Activated T-cell treated with anti-CD3 and anti-CD28 coated beads, Interleukin-2, amount 50 U/mL, for 4 hours (primary cell): ENCODE measurements around the gene RPL38. TPM values are rescaled to one million over a fixed set of nuclear protein-coding genes. Genes with fewer than 3 reads are reported as not detected.

Source experiments
- ATAC-seq, 2 donors: fragments of 200-7000 bp; cut with Tn5 transposase; one replicate each; pipeline ENCODE4 v1.10.0; 2021
- DNase-seq: peaks from one replicate; pipeline ENCODE4 v3.0.0-alpha.2; 2020
- H3K27me3 Mint-ChIP-seq: one replicate; pipeline ENCODE4 v1.8.0; 2021; ENCODE audit warnings: low read depth, mixed read lengths
- H3K36me3 Mint-ChIP-seq: one replicate; pipeline ENCODE4 v1.8.0; 2022; ENCODE audit warnings: mixed read lengths; ENCODE audit not compliant: insufficient read depth
- H3K4me1 Mint-ChIP-seq: one replicate; pipeline ENCODE4 v1.8.0; 2021; ENCODE audit warnings: low read depth, mixed read lengths
- H3K4me3 Mint-ChIP-seq: one replicate; pipeline ENCODE4 v1.8.0; 2021; ENCODE audit warnings: mild to moderate bottlenecking, moderate library complexity, mixed read lengths
- H3K9me3 Mint-ChIP-seq: one replicate; pipeline ENCODE4 v1.8.0; 2021; ENCODE audit warnings: mixed read lengths
- total RNA-seq, 3 donors: library from RNA; stranded (reverse); gene quantifications; one replicate each; pipeline ENCODE4 v1.2.1, GENCODE V29; 2021

RPL38 gene
- total RNA-seq, 3 donors from 2014 or later = 1,282 to 1,442 (median 1,420) TPM

GRCh38 chr17:74210191-74211140, 7.0 kb downstream of the RPL38 start:
- peaks cover 31% of the 10 kb centered on the region for H3K36me3 Mint-ChIP-seq
- H3K27me3 Mint-ChIP-seq = no peaks in the 10 kb centered on the region
- H3K4me3 Mint-ChIP-seq = peak overlapping the region; percentile 51
- H3K9me3 Mint-ChIP-seq = no peaks in the 10 kb centered on the region
- H3K4me1 Mint-ChIP-seq = peaks cover 74% of the 10 kb centered on the region
- ATAC-seq = peak; percentile 39 to 50
- DNase-seq = peak; percentile 75

GRCh38 chr17:74211141-74211911, 7.8 kb downstream of the RPL38 start:
- peak overlapping the region; percentile 78 for H3K4me3 Mint-ChIP-seq
- ATAC-seq (peak in 1 of 2 donors; percentile 2), DNase-seq (no peak)
- H3K36me3 Mint-ChIP-seq = peaks cover 27% of the 10 kb centered on the region
- no peaks in the 10 kb centered on the region for H3K9me3 Mint-ChIP-seq
- H3K27me3 Mint-ChIP-seq = no peaks in the 10 kb centered on the region
- peaks cover 73% of the 10 kb centered on the region for H3K4me1 Mint-ChIP-seq

GRCh38 chr17:74211912-74212208, 8.4 kb downstream of the RPL38 start:
- ATAC-seq = no peak
- peaks cover 24% of the 10 kb centered on the region for H3K36me3 Mint-ChIP-seq
- H3K4me1 Mint-ChIP-seq = peaks cover 71% of the 10 kb centered on the region
- DNase-seq = no peak
- H3K27me3 Mint-ChIP-seq = no peaks in the 10 kb centered on the region
- no peaks in the 10 kb centered on the region for H3K9me3 Mint-ChIP-seq
- peak overlapping the region; percentile 78 for H3K4me3 Mint-ChIP-seq

- ATAC-seq (peak; percentile 7 to 11), DNase-seq (no peak)
- no peaks in the 10 kb centered on the region for H3K9me3 Mint-ChIP-seq
- no peaks in the 10 kb centered on the region for H3K27me3 Mint-ChIP-seq
- H3K4me1 Mint-ChIP-seq = peaks cover 67% of the 10 kb centered on the region
- peaks cover 24% of the 10 kb centered on the region for H3K36me3 Mint-ChIP-seq
- H3K4me3 Mint-ChIP-seq = peak overlapping the region; percentile 78
These were observed 8.9 kb downstream of the RPL38 start for GRCh38 chr17:74212209-74212912.

GRCh38 chr17:74212913-74213791, 9.7 kb downstream of the RPL38 start, which contains the start of gene TTYH2:
TTYH2 (plus strand) TSS chr17:74213571; CDS start chr17:74213588, 17 bp downstream.
- Mint-ChIP-seq H3K36me3 (peaks cover 20% of the 10 kb centered on the region), H3K9me3 (no peaks in the 10 kb centered on the region), H3K4me3 (peak within 1 kb of the TSS; percentile 78), H3K27me3 (no peaks in the 10 kb centered on the region), H3K4me1 (peaks cover 62% of the 10 kb centered on the region)
- ATAC-seq (peak; percentile 63 to 70), DNase-seq (peak; percentile 63)

GRCh38 chr17:74213861-74214391, 10.4 kb downstream of the RPL38 start:
- peaks cover 58% of the 10 kb centered on the region for H3K4me1 Mint-ChIP-seq
- no peak for ATAC-seq
- peak overlapping the region; percentile 78 for H3K4me3 Mint-ChIP-seq
- H3K27me3 Mint-ChIP-seq = no peaks in the 10 kb centered on the region
- no peaks in the 10 kb centered on the region for H3K9me3 Mint-ChIP-seq
- no peak for DNase-seq
- H3K36me3 Mint-ChIP-seq = peaks cover 16% of the 10 kb centered on the region

- Mint-ChIP-seq H3K4me1 (peaks cover 52% of the 10 kb centered on the region), H3K36me3 (peaks cover 13% of the 10 kb centered on the region), H3K4me3 (peak overlapping the region; percentile 78), H3K9me3 (no peaks in the 10 kb centered on the region), H3K27me3 (no peaks in the 10 kb centered on the region)
- DNase-seq (no peak), ATAC-seq (no peak)
These were observed 11.2 kb downstream of the RPL38 start for GRCh38 chr17:74214484-74215341.

- Mint-ChIP-seq H3K27me3 (no peaks in the 10 kb centered on the region), H3K36me3 (peaks cover 7% of the 10 kb centered on the region), H3K9me3 (no peaks in the 10 kb centered on the region), H3K4me1 (peaks cover 48% of the 10 kb centered on the region), H3K4me3 (peak overlapping the region; percentile 35)
- DNase-seq (no peak), ATAC-seq (no peak)
These were observed 11.9 kb downstream of the RPL38 start for GRCh38 chr17:74215342-74215727.

GRCh38 chr17:74216505-74216904, 13.0 kb downstream of the RPL38 start:
- no peak for ATAC-seq

GRCh38 chr17:74217037-74217730, 13.7 kb downstream of the RPL38 start:
- Mint-ChIP-seq H3K9me3 (no peaks in the 10 kb centered on the region), H3K36me3 (peaks cover 4% of the 10 kb centered on the region), H3K4me3 (no peak overlapping the region), H3K4me1 (peaks cover 30% of the 10 kb centered on the region), H3K27me3 (no peaks in the 10 kb centered on the region)
- ATAC-seq (no peak), DNase-seq (no peak)

More at GRCh38 chr17:74216505-74216904, 13.0 kb downstream of the RPL38 start:
- Mint-ChIP-seq H3K36me3 (peaks cover 4% of the 10 kb centered on the region), H3K4me1 (peaks cover 36% of the 10 kb centered on the region), H3K27me3 (no peaks in the 10 kb centered on the region), H3K9me3 (no peaks in the 10 kb centered on the region), H3K4me3 (no peak overlapping the region)
- DNase-seq = no peak

GRCh38 chr17:74217888-74218287, 14.4 kb downstream of the RPL38 start:
- ATAC-seq (no peak), DNase-seq (no peak)
- H3K4me3 Mint-ChIP-seq = no peak overlapping the region
- H3K36me3 Mint-ChIP-seq = peaks cover 8% of the 10 kb centered on the region
- H3K27me3 Mint-ChIP-seq = no peaks in the 10 kb centered on the region
- H3K9me3 Mint-ChIP-seq = no peaks in the 10 kb centered on the region
- H3K4me1 Mint-ChIP-seq = peaks cover 24% of the 10 kb centered on the region

GRCh38 chr17:74218436-74218835, 15.0 kb downstream of the RPL38 start:
- peaks cover 8% of the 10 kb centered on the region for H3K36me3 Mint-ChIP-seq
- H3K27me3 Mint-ChIP-seq = no peaks in the 10 kb centered on the region
- ATAC-seq (no peak), DNase-seq (no peak)
- H3K4me3 Mint-ChIP-seq = no peak overlapping the region
- H3K4me1 Mint-ChIP-seq = peaks cover 20% of the 10 kb centered on the region
- no peaks in the 10 kb centered on the region for H3K9me3 Mint-ChIP-seq
